Measurements from ENCODE around the gene LRRTM3. TPM values are rescaled to one million over a fixed set of nuclear protein-coding genes. Genes with fewer than 3 reads are reported as not detected.

The LRRTM3 gene
- total and polyA plus RNA-seq, 4 donors = 16.5 to 28.6 (median 24.5) TPM

DNA sequence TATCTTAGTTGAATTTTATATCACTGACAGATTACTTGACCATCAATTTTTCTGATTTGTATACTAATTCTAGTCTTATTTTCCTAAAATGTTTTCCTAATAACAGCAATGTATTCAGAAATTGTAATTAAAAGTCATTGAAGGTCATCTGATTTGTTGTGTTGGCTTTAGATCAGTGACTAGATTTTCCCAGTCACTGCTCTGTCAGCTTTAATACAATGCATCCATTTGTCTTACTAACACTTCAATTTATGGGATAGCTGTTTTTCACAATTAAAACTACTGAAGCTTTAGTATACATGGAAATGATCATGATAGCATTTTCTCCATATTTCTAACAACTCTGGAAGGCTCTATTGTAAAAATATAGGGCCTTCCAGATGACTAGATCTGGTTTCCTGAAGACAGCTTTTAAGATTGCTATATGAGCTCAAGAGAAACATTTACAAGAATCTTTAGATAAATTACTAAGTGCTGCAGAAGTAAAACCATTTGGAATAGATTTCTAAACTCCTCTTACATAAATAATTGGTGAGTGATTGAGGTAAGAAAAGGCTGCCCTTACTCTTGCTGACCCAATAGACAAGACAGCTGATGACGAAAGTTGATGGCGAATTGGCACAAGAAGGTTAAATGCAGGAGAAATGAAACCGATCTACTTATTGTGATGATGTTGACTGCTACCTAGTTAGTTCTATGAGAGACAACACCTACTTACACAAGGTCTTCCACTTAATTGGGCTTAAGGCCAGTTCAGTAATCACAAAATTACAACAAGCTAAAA lies 74.1 kb downstream of the LRRTM3 start:
- peaks cover 4% of the 10 kb centered on the region for H3K4me1 ChIP-seq (ENCODE audit: control insufficient read depth, insufficient read depth, low read length)
- H3K27ac ChIP-seq (ENCODE audit: low read depth, low read length) = no peak overlapping the region
- no peak for DNase-seq (ENCODE audit: low read depth in 4 of 6, low spot score in 6 of 6)
- H3K4me3 ChIP-seq (ENCODE audit: low read depth, low read length) = no peak overlapping the region
- no peaks in the 10 kb centered on the region for H3K36me3 ChIP-seq (ENCODE audit: control insufficient read depth, insufficient read depth, low read length)
- H3K9me3 ChIP-seq (ENCODE audit: control insufficient read depth, insufficient read depth, low read length) = no peaks in the 10 kb centered on the region
- no peaks in the 10 kb centered on the region for H3K27me3 ChIP-seq (ENCODE audit: control insufficient read depth, insufficient read depth, low read length)
- no CpG with 5 or more reads among the region's 3 CpGs for WGBS (ENCODE audit: insufficient coverage)

DNA sequence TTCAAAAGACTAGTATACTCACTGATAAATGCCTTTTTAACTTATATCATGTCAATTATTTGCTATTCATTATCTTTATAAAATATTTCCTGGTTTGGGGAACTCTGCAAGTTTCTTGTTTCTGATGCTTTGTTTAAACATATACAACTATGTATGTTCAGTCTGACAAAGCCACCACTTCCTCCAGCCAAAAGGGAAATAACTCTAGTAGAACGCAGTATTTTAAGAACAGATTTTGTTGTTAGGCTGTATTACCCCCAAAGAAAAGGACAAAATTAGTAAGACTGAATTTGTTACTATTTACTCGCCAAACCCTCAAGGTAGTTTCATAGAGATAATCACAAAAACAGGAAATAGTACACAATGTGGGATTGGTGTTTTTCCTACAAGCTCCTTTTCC lies 78.9 kb downstream of the LRRTM3 start:
- no peak overlapping the region for H3K27ac ChIP-seq (ENCODE audit: low read depth, low read length)
- no peaks in the 10 kb centered on the region for H3K27me3 ChIP-seq (ENCODE audit: control insufficient read depth, insufficient read depth, low read length)
- H3K36me3 ChIP-seq (ENCODE audit: control insufficient read depth, insufficient read depth, low read length) = no peaks in the 10 kb centered on the region
- H3K9me3 ChIP-seq (ENCODE audit: control insufficient read depth, insufficient read depth, low read length) = no peaks in the 10 kb centered on the region
- H3K4me1 ChIP-seq (ENCODE audit: control insufficient read depth, insufficient read depth, low read length) = peaks cover 4% of the 10 kb centered on the region
- no peak overlapping the region for H3K4me3 ChIP-seq (ENCODE audit: low read depth, low read length)
- DNase-seq (ENCODE audit: low read depth in 4 of 6, low spot score in 6 of 6) = no peak
- WGBS (ENCODE audit: insufficient coverage) = no CpG with 5 or more reads among the region's 2 CpGs

DNA sequence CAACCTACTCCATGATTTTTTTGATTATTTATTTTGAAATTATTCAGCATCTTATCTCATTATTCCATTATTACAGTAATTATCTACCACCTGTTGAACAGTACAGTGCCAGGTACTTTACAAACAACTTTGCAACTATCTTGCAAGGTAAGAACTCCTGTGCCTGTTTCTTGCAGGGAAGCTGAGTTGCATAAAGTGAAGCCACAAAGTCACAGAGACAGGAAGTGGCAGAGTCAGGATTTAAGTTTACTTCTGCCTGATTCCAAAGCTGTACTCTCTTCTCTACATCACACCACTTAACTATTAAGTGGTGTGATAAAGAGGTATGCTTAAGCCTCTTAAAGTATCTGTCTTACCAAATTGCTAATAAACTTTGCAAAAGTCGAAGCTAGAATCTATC lies 80.1 kb downstream of the LRRTM3 start:
- DNase-seq (ENCODE audit: low read depth in 4 of 6, low spot score in 6 of 6) = no peak
- Histone ChIP-seq H3K9me3 (ENCODE audit: control insufficient read depth, insufficient read depth, low read length) (no peaks in the 10 kb centered on the region), H3K27ac (ENCODE audit: low read depth, low read length) (no peak overlapping the region), H3K27me3 (ENCODE audit: control insufficient read depth, insufficient read depth, low read length) (no peaks in the 10 kb centered on the region), H3K4me1 (ENCODE audit: control insufficient read depth, insufficient read depth, low read length) (peaks cover 1% of the 10 kb centered on the region), H3K36me3 (ENCODE audit: control insufficient read depth, insufficient read depth, low read length) (no peaks in the 10 kb centered on the region), H3K4me3 (ENCODE audit: low read depth, low read length) (no peak overlapping the region)
- WGBS (ENCODE audit: insufficient coverage) = no CpG with 5 or more reads among the region's 1 CpG

DNA sequence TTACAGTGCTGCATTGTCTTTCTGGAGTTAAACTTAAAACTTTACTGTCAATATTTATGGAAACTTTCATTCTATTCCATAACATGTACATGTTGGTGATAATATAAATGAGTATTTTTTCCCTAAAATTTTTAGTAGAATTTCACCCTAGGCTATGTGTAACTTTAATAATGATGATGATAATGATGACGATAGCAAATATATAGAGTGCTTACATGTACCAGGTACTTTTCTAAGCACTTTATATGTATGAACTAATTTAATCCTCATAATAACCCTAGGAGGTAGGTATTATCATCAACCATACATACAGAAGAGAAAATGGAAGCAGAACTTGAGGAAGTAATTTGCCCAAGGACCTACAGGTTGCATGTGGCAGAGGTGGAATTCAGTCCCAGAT lies 85.6 kb downstream of the LRRTM3 start:
- no CpG with 5 or more reads among the region's 1 CpG for WGBS (ENCODE audit: insufficient coverage)
- no peaks in the 10 kb centered on the region for H3K4me1 ChIP-seq (ENCODE audit: control insufficient read depth, insufficient read depth, low read length)

DNA sequence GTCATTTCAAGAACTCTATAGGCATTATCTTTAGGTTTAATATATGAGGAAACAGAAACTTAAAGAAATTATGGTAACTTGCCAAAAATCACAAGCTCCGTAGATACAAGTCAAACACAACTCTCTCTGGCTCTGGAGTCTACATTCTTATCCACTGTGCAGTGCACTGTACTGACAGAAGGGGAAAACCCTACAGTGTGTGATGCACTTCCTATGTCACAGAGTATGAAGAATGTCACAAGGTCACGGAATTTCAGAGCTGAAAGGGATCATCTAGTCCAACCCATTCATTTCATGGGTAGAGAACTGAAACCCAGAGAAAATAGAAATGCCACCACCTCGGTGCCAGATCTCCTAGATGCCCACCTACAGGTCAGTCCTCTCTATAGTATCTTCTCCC lies 86.1 kb downstream of the LRRTM3 start:
- Histone ChIP-seq H3K36me3 (ENCODE audit: control insufficient read depth, insufficient read depth, low read length) (no peaks in the 10 kb centered on the region), H3K9me3 (ENCODE audit: control insufficient read depth, insufficient read depth, low read length) (no peaks in the 10 kb centered on the region), H3K27ac (ENCODE audit: low read depth, low read length) (no peak overlapping the region), H3K27me3 (ENCODE audit: control insufficient read depth, insufficient read depth, low read length) (no peaks in the 10 kb centered on the region), H3K4me1 (ENCODE audit: control insufficient read depth, insufficient read depth, low read length) (no peaks in the 10 kb centered on the region), H3K4me3 (ENCODE audit: low read depth, low read length) (no peak overlapping the region)
- no peak for DNase-seq (ENCODE audit: low read depth in 4 of 6, low spot score in 6 of 6)
- WGBS (ENCODE audit: insufficient coverage) = no CpG with 5 or more reads among the region's 3 CpGs

More for the DNA sequence above, 85.6 kb downstream of the LRRTM3 start:
- no peak for DNase-seq (ENCODE audit: low read depth in 4 of 6, low spot score in 6 of 6)
- no peak overlapping the region for H3K4me3 ChIP-seq (ENCODE audit: low read depth, low read length)
- no peaks in the 10 kb centered on the region for H3K36me3 ChIP-seq (ENCODE audit: control insufficient read depth, insufficient read depth, low read length)
- no peak overlapping the region for H3K27ac ChIP-seq (ENCODE audit: low read depth, low read length)
- no peaks in the 10 kb centered on the region for H3K27me3 ChIP-seq (ENCODE audit: control insufficient read depth, insufficient read depth, low read length)
- no peaks in the 10 kb centered on the region for H3K9me3 ChIP-seq (ENCODE audit: control insufficient read depth, insufficient read depth, low read length)

DNA sequence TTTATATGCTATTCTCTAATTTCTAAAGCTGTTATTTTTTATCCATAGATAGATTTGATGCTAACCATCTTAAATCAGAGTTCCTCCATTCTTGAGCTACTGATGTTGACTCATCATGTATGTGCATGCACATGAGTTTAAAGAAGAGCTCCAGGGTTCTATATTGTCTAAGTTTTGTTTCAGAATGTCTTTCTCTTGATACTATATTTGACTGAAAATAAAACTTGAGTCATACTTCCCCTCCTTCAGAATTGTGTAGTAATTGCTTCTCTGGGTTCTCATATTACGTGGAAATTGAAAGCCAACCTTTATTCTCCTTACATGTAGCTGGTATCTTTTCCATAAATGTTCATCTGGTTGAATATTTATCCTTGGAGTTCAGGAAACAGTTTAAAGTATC lies 89.4 kb downstream of the LRRTM3 start:
- H3K36me3 ChIP-seq (ENCODE audit: control insufficient read depth, insufficient read depth, low read length) = no peaks in the 10 kb centered on the region
- DNase-seq (ENCODE audit: low read depth in 4 of 6, low spot score in 6 of 6) = no peak
- WGBS (ENCODE audit: insufficient coverage) = no CpG with 5 or more reads among the region's 1 CpG
- no peak overlapping the region for H3K4me3 ChIP-seq (ENCODE audit: low read depth, low read length)
- no peaks in the 10 kb centered on the region for H3K4me1 ChIP-seq (ENCODE audit: control insufficient read depth, insufficient read depth, low read length)
- no peaks in the 10 kb centered on the region for H3K27me3 ChIP-seq (ENCODE audit: control insufficient read depth, insufficient read depth, low read length)
- no peak overlapping the region for H3K27ac ChIP-seq (ENCODE audit: low read depth, low read length)
- H3K9me3 ChIP-seq (ENCODE audit: control insufficient read depth, insufficient read depth, low read length) = no peaks in the 10 kb centered on the region

DNA sequence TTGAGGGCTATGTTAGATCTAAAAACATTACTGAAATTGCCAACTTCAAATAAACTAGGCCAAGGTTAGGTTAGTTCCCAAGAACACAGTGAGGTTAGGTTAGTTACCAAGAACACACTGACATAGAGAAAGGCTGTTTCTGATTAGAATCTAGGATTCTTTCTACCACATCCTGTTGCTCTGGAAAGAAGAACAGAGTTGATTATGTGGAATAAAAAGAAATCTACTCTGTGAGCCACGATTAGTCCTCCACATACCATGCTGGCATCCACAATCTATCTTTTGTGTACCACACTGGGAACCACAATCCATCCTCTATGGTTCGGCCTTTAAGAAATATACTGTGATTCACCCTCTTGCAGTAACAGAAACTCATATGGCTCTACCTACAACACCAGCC lies 91.4 kb downstream of the LRRTM3 start:
- H3K27me3 ChIP-seq (ENCODE audit: control insufficient read depth, insufficient read depth, low read length) = no peaks in the 10 kb centered on the region
- no peak overlapping the region for H3K27ac ChIP-seq (ENCODE audit: low read depth, low read length)
- H3K36me3 ChIP-seq (ENCODE audit: control insufficient read depth, insufficient read depth, low read length) = no peaks in the 10 kb centered on the region
- no peaks in the 10 kb centered on the region for H3K9me3 ChIP-seq (ENCODE audit: control insufficient read depth, insufficient read depth, low read length)
- H3K4me3 ChIP-seq (ENCODE audit: low read depth, low read length) = no peak overlapping the region
- no peaks in the 10 kb centered on the region for H3K4me1 ChIP-seq (ENCODE audit: control insufficient read depth, insufficient read depth, low read length)
- no peak for DNase-seq (ENCODE audit: low read depth in 4 of 6, low spot score in 6 of 6)
- WGBS (ENCODE audit: insufficient coverage) = no CpG with 5 or more reads among the region's 2 CpGs

DNA sequence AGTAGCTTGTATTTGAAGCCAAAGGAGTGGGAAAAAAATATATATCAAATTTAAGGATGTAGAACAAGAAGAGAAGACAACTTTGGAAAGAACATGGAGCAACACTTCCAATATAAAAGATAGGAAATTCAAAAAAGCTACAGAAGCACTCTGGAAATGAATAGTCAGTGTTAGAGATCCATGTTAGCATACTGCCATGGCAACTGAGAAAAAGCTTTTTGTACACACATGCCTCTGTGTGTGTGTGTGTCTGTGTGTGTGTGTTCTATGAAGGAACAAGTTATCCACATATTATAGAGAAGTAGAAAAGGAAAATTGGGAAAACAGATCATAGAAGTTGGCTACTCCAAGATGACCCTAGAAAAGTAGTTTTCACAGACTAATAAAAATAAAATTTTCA lies 96.3 kb downstream of the LRRTM3 start:
- peak in 3 of 6 donors; percentile 19 to 66 (median 55) for DNase-seq (ENCODE audit: low read depth in 4 of 6, low spot score in 6 of 6)
- H3K4me3 ChIP-seq (ENCODE audit: low read depth, low read length) = no peak overlapping the region

DNA sequence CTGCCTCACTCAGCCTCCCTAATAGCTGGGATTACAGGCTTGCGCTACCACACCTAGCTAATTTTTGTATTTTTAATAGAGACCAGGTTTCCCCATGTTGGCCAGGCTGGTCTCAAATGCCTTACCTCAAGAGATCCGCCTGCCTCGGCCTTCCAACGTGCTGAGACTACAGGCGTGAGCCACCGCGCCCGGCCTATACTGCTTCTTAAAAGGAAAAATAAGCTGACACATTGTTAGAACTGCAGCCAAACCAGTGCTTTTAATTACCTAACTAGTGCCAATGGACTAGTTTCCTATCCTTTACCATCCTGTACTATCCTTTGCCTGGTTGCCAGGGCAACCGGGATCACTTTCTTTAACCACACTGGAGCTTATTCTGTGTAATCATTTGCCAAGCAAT lies 108.0 kb downstream of the LRRTM3 start:
- 98% methylated on average over 9 of the region's 9 CpGs for WGBS (ENCODE audit: insufficient coverage)
- H3K27ac ChIP-seq (ENCODE audit: low read depth, low read length) = no peak overlapping the region
- H3K27me3 ChIP-seq (ENCODE audit: control insufficient read depth, insufficient read depth, low read length) = no peaks in the 10 kb centered on the region
- H3K4me1 ChIP-seq (ENCODE audit: control insufficient read depth, insufficient read depth, low read length) = no peaks in the 10 kb centered on the region
- no peaks in the 10 kb centered on the region for H3K36me3 ChIP-seq (ENCODE audit: control insufficient read depth, insufficient read depth, low read length)
- no peaks in the 10 kb centered on the region for H3K9me3 ChIP-seq (ENCODE audit: control insufficient read depth, insufficient read depth, low read length)
- DNase-seq (ENCODE audit: low read depth in 4 of 6, low spot score in 6 of 6) = peak in 1 of 6 donors; percentile 30
- no peak overlapping the region for H3K4me3 ChIP-seq (ENCODE audit: low read depth, low read length)

More for the DNA sequence above, 96.3 kb downstream of the LRRTM3 start:
- H3K4me1 ChIP-seq (ENCODE audit: control insufficient read depth, insufficient read depth, low read length) = no peaks in the 10 kb centered on the region
- H3K36me3 ChIP-seq (ENCODE audit: control insufficient read depth, insufficient read depth, low read length) = no peaks in the 10 kb centered on the region
- peak overlapping the region; percentile 40 for H3K27ac ChIP-seq (ENCODE audit: low read depth, low read length)
- no peaks in the 10 kb centered on the region for H3K9me3 ChIP-seq (ENCODE audit: control insufficient read depth, insufficient read depth, low read length)
- no peaks in the 10 kb centered on the region for H3K27me3 ChIP-seq (ENCODE audit: control insufficient read depth, insufficient read depth, low read length)

DNA sequence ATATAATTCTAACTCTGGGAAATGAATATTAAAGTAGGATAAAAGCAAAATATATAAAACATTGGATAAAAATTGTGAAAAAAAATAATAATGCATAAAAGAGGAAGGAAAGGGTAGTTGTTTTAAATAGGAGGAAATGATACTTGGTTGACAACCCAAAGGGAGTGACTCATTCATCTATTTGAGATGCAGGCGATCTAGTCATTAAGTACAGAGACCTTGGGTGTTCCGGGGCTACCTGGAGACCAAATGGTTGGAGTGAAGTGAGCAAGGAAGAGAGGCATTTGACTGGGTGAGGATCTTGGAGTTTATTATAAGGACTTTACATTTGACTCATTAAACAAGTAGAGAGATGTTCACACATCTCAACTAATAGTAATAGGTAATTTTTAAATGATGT lies 111.0 kb downstream of the LRRTM3 start:
- no peaks in the 10 kb centered on the region for H3K9me3 ChIP-seq (ENCODE audit: control insufficient read depth, insufficient read depth, low read length)
- no peak overlapping the region for H3K4me3 ChIP-seq (ENCODE audit: low read depth, low read length)
- no peak overlapping the region for H3K27ac ChIP-seq (ENCODE audit: low read depth, low read length)
- no peaks in the 10 kb centered on the region for H3K27me3 ChIP-seq (ENCODE audit: control insufficient read depth, insufficient read depth, low read length)
- no peaks in the 10 kb centered on the region for H3K4me1 ChIP-seq (ENCODE audit: control insufficient read depth, insufficient read depth, low read length)
- H3K36me3 ChIP-seq (ENCODE audit: control insufficient read depth, insufficient read depth, low read length) = no peaks in the 10 kb centered on the region
- no peak for DNase-seq (ENCODE audit: low read depth in 4 of 6, low spot score in 6 of 6)
- 100% methylated on average over 2 of the region's 2 CpGs for WGBS (ENCODE audit: insufficient coverage)

All from spinal cord (tissue), 10 donors.